Liver (tissue), 9 donors: ENCODE results near the gene LIMS2. TPM values are rescaled to one million over a fixed set of nuclear protein-coding genes. Genes with fewer than 3 reads are reported as not detected.

Experiments
- DNase-seq: peaks from one replicate; pipeline ENCODE4 v3.0.0-alpha.2; 2017; ENCODE audit warnings: low spot score
- H3K27ac ChIP-seq, 2 donors: one replicate each; pipeline ENCODE4 v1.7.0; 2013; ENCODE audit warnings: inconsistent platforms in 2 of 2, low read length in 2 of 2, control low read depth in 1 of 2, low read depth in 1 of 2, mild to moderate bottlenecking in 1 of 2
- H3K27me3 ChIP-seq, 4 donors: one replicate each; pipeline versions ENCODE4 v1.6.1 to v1.7.0; 2013; ENCODE audit warnings: low read length in 3 of 4, inconsistent platforms in 1 of 4, mild to moderate bottlenecking in 1 of 4, moderate library complexity in 1 of 4; ENCODE audit not compliant: control insufficient read depth in 4 of 4, insufficient read depth in 4 of 4
- H3K36me3 ChIP-seq, 4 donors: one replicate each; pipeline versions ENCODE4 v1.6.1 to v1.7.0; 2013; ENCODE audit warnings: low read length in 3 of 4, mild to moderate bottlenecking in 3 of 4, low read depth in 1 of 4, moderate library complexity in 1 of 4; ENCODE audit not compliant: control insufficient read depth in 4 of 4, insufficient read depth in 3 of 4
- H3K4me1 ChIP-seq, 4 donors: one replicate each; pipeline versions ENCODE4 v1.6.1 to v1.7.0; 2013; ENCODE audit warnings: low read length in 3 of 4, mild to moderate bottlenecking in 3 of 4, moderate library complexity in 1 of 4; ENCODE audit not compliant: control insufficient read depth in 4 of 4, insufficient read depth in 4 of 4
- H3K4me3 ChIP-seq, 3 donors: one replicate each; pipeline versions ENCODE4 v1.6.1 to v1.7.0; 2013; ENCODE audit warnings: low read length in 3 of 3, control low read depth in 1 of 3, low read depth in 1 of 3, mild to moderate bottlenecking in 1 of 3
- H3K9ac ChIP-seq, 2 donors: one replicate each; pipeline ENCODE4 v1.7.0; 2013; ENCODE audit warnings: low read length in 2 of 2, mild to moderate bottlenecking in 2 of 2, moderate library complexity in 2 of 2, control low read depth in 1 of 2, low read depth in 1 of 2
- H3K9me3 ChIP-seq, 4 donors: one replicate each; pipeline versions ENCODE4 v1.6.1 to v1.7.0; 2013; ENCODE audit warnings: low read length in 3 of 4; ENCODE audit not compliant: control insufficient read depth in 4 of 4
- ATF3 ChIP-seq: IDR thresholded peaks from 2 replicates; pipeline ENCODE4 v1.6.1; 2016; ENCODE audit warnings: antibody characterized with exemption
- EGR1 ChIP-seq, 2 donors: IDR thresholded peaks; 2 replicates each; pipeline ENCODE4 v1.6.1; 2016 to 2018; ENCODE audit warnings: antibody characterized with exemption in 2 of 2, low read depth in 2 of 2
- FOXA1 ChIP-seq: IDR thresholded peaks from 2 replicates; pipeline ENCODE4 v1.6.1; 2016; ENCODE audit warnings: antibody characterized with exemption
- FOXA2 ChIP-seq: IDR thresholded peaks from 2 replicates; pipeline ENCODE4 v1.6.1; 2016; ENCODE audit warnings: antibody characterized with exemption
- GABPA ChIP-seq, 2 donors: IDR thresholded peaks in 1 of 2; conservative IDR thresholded peaks in 1 of 2; 2 replicates each; pipeline ENCODE4 v1.6.1; 2016; ENCODE audit warnings: antibody characterized with exemption in 2 of 2, mild to moderate bottlenecking in 1 of 2, moderate library complexity in 1 of 2
- HNF4A ChIP-seq, 2 donors: conservative IDR thresholded peaks; 2 replicates each; pipeline ENCODE4 v1.6.1; 2016; ENCODE audit warnings: antibody characterized with exemption in 2 of 2, mild to moderate bottlenecking in 2 of 2
- HNF4G ChIP-seq: IDR thresholded peaks from 2 replicates; pipeline ENCODE4 v1.6.1; 2016; ENCODE audit warnings: antibody characterized with exemption
- JUND ChIP-seq, 2 donors: IDR thresholded peaks; 2 replicates each; pipeline ENCODE4 v1.6.1; 2016; ENCODE audit warnings: antibody characterized with exemption in 2 of 2
- MAX ChIP-seq: IDR thresholded peaks from 2 replicates; pipeline ENCODE4 v1.6.1; 2016; ENCODE audit warnings: antibody characterized with exemption
- NR2F2 ChIP-seq: IDR thresholded peaks from 2 replicates; pipeline ENCODE4 v1.6.1; 2016; ENCODE audit warnings: antibody characterized with exemption
- RAD21 ChIP-seq, 2 donors: IDR thresholded peaks; 2 replicates each; pipeline ENCODE4 v1.6.1; 2016; ENCODE audit warnings: antibody characterized with exemption in 2 of 2, mild to moderate bottlenecking in 2 of 2
- REST ChIP-seq: IDR thresholded peaks from 2 replicates; pipeline ENCODE4 v1.6.1; 2016; ENCODE audit warnings: antibody characterized with exemption, mild to moderate bottlenecking
- RXRA ChIP-seq, 2 donors: IDR thresholded peaks; 2 replicates each; pipeline ENCODE4 v1.6.1; 2017 to 2018; ENCODE audit warnings: antibody characterized with exemption in 2 of 2, mild to moderate bottlenecking in 1 of 2
- YY1 ChIP-seq: IDR thresholded peaks from 2 replicates; pipeline ENCODE4 v1.6.1; 2016; ENCODE audit warnings: antibody characterized with exemption, mild to moderate bottlenecking
- ZBTB33 ChIP-seq: IDR thresholded peaks from 2 replicates; pipeline ENCODE4 v1.6.1; 2016; ENCODE audit warnings: antibody characterized with exemption
- WGBS: extraction: QIAGEN DNeasy Blood & Tissue Kit; methylation state at CpG from one replicate; pipeline ENCODE4 v1.1.7; 2013; 5-methylcytosine and 5-hydroxymethylcytosine counted together
- polyA plus RNA-seq, 2 donors: library from polyadenylated mRNA; stranded (reverse) in 1 of 2; unstranded in 1 of 2; fragments of 200-250 nt in 1 of 2; fragments of >200 nt in 1 of 2; fragmentation: Nextera tagmentation in 1 of 2; extraction: Ambion mirVana in 1 of 2; gene quantifications; one replicate each; pipeline versions ENCODE4 v1.2.1 to v1.2.3, GENCODE V29; 2013 to 2015
- total RNA-seq, 2 donors: library from RNA; depleted of rRNA; stranded (reverse); fragments of >200 nt; gene quantifications; one replicate each; pipeline ENCODE4 v1.2.3, GENCODE V29; 2014
- donor health status: healthy.
- donor health status: healthy.
- donor health status: healthy.
- donor health status: healthy.
- donor health status: healthy.

LIMS2 gene
- total and polyA plus RNA-seq, 4 donors = 1.4 to 17.9 (median 16.1) TPM

- Histone ChIP-seq H3K4me1 (no peaks in the 10 kb centered on the region), H3K9me3 (no peaks in the 10 kb centered on the region), H3K4me3 (no peak overlapping the region), H3K36me3 (no peaks in the 10 kb centered on the region), H3K27ac (no peak overlapping the region), H3K9ac (no peak overlapping the region), H3K27me3 (no peaks in the 10 kb centered on the region)
- no peak for DNase-seq
- no peak for TF ChIP-seq FOXA1
- TF ChIP-seq EGR1 (IDR thresholded peaks at IDR 0.05; ENCODE audit: low read depth in 2 of 2) = no peak
- TF ChIP-seq MAX = no peak
- TF ChIP-seq YY1 = no peak
- no peak for TF ChIP-seq HNF4A (conservative IDR thresholded peaks at IDR 0.05)
- TF ChIP-seq HNF4G = no peak
- TF ChIP-seq ZBTB33 = no peak
- TF ChIP-seq GABPA (IDR thresholded peaks at IDR 0.05 in 1 of 2, conservative IDR thresholded peaks at IDR 0.05 in 1 of 2) = no peak
- TF ChIP-seq FOXA2 = no peak
- no peak for TF ChIP-seq JUND (IDR thresholded peaks at IDR 0.05)
- 94% methylated on average over 5 of the region's 5 CpGs for WGBS
These were observed 85.5 kb downstream of the LIMS2 start for GRCh38 chr2:127589841-127590240.

GRCh38 chr2:127589358-127589757, 86.0 kb downstream of the LIMS2 start:
- no peak for DNase-seq
- no peaks in the 10 kb centered on the region for H3K4me1 ChIP-seq
- H3K9me3 ChIP-seq = no peaks in the 10 kb centered on the region
- no peak overlapping the region for H3K27ac ChIP-seq
- no peaks in the 10 kb centered on the region for H3K36me3 ChIP-seq
- H3K27me3 ChIP-seq = no peaks in the 10 kb centered on the region
- TF ChIP-seq NR2F2 (no peak), JUND (IDR thresholded peaks at IDR 0.05) (no peak), HNF4A (conservative IDR thresholded peaks at IDR 0.05) (no peak), MAX (no peak), FOXA1 (no peak), REST (no peak), GABPA (IDR thresholded peaks at IDR 0.05 in 1 of 2, conservative IDR thresholded peaks at IDR 0.05 in 1 of 2) (no peak), EGR1 (IDR thresholded peaks at IDR 0.05; ENCODE audit: low read depth in 2 of 2) (no peak), YY1 (no peak), ATF3 (no peak), RAD21 (IDR thresholded peaks at IDR 0.05) (no peak), RXRA (IDR thresholded peaks at IDR 0.05) (no peak)
- 91% methylated on average over 3 of the region's 3 CpGs for WGBS
- H3K4me3 ChIP-seq = no peak overlapping the region
- H3K9ac ChIP-seq = no peak overlapping the region

Other genes with a start within 250 kb of the LIMS2 start
- 10 to 100 TPM; 20.7 to 28.9 TPM for gene IWS1, start 149.0 kb downstream of the LIMS2 start, total RNA-seq
- 10 to 100 TPM; 13.0 to 24.9 TPM for gene IWS1, start 149.0 kb downstream of the LIMS2 start, polyA plus RNA-seq
- 1 to 10 TPM in 1 of 2 donors, under 1 TPM in 1; 0.17 to 1.1 TPM for gene MYO7B, start 139.8 kb downstream of the LIMS2 start, total RNA-seq
- 1 to 10 TPM in 1 of 2 donors, under 1 TPM in 1; 0.15 to 1.1 TPM for gene MYO7B, start 139.8 kb downstream of the LIMS2 start, polyA plus RNA-seq
- gene GPR17, start 29.4 kb downstream of the LIMS2 start, total RNA-seq = under 1 TPM in 1 of 2 donors, not detected in 1; 0.14 TPM
- gene GPR17, start 29.4 kb downstream of the LIMS2 start, polyA plus RNA-seq = under 1 TPM; 0.03 to 0.07 TPM
- gene SFT2D3, start 26.0 kb upstream of the LIMS2 start, total RNA-seq = 1 to 10 TPM; 4.7 to 4.9 TPM
- gene SFT2D3, start 26.0 kb upstream of the LIMS2 start, polyA plus RNA-seq = 1 to 10 TPM in 1 of 2 donors, not detected in 1; 2.4 TPM
- gene WDR33, start 135.6 kb upstream of the LIMS2 start, total RNA-seq = 10 to 100 TPM; 23.7 to 37.5 TPM
- gene WDR33, start 135.6 kb upstream of the LIMS2 start, polyA plus RNA-seq = 10 to 100 TPM in 1 of 2 donors, 1 to 10 TPM in 1; 8.2 to 21.2 TPM
- 10 to 100 TPM; 14.3 to 17.0 TPM for gene POLR2D, start 182.6 kb upstream of the LIMS2 start, total RNA-seq
- gene POLR2D, start 182.6 kb upstream of the LIMS2 start, polyA plus RNA-seq = 10 to 100 TPM; 11.4 to 11.9 TPM
- 1 to 10 TPM; 6.7 to 8.0 TPM for gene AMMECR1L, start 210.4 kb upstream of the LIMS2 start, total RNA-seq
- 1 to 10 TPM; 1.5 to 5.4 TPM for gene AMMECR1L, start 210.4 kb upstream of the LIMS2 start, polyA plus RNA-seq